GM21390 (cell line): ENCODE results near the gene RPA3.
A peak's percentile ranks its signal among the peaks of the same experiment; 100 is the strongest.

Experiments used
- ATAC-seq: cut with Tn5 transposase; IDR thresholded peaks from one replicate; pipeline ENCODE4 v1.9.1; 2021; ENCODE audit not compliant: unreplicated experiment

RPA3 gene

GRCh38 chr7:7718492-7718891, at the start of gene RPA3:
RPA3 (minus strand) TSS chr7:7718607; CDS start chr7:7640418, 78,189 bp downstream.
- ATAC-seq = no peak

DNA sequence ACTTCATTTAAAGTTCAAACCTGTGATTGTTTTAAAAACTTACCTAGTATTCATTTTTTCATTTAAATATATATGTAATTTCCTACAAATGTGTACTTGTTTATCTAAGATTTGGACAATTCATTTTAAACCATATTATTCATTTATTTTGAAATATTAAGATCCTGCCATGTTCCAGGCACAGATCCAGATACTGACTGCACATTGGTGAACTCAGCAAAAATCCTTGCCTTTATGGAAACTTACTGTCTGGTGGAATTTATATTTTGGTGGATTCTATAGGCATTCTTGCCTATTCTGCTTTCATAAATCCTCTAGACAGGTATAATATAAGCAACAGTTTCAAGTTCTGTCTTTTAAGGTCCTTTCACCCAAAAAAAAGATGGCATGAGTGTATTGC, 48.3 kb upstream of the RPA3 start:
- ATAC-seq = no peak

DNA sequence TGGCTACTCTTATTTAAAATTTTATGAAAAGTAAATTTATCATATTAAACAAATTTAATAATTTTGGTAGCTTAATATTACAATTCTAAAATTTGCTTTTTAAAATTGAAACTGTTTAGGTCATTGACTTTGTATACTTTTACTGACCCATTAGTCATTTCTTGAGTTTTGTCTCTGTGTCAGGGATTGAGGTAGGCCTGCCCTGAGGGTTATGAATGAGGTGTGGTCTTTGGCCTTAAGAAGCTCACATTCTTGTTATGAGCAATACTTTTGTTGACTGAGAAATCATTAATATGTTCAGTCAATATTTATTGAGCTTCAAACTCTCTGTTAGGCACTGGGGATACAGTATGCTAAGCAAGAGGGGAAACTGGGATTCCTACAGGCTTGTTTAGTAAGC, 47.0 kb upstream of the RPA3 start:
- peak; percentile 64 for ATAC-seq

GRCh38 chr7:7764520-7765396, 46.4 kb upstream of the RPA3 start:
- ATAC-seq = no peak

GRCh38 chr7:7761974-7762779, 43.8 kb upstream of the RPA3 start:
- peak; percentile 63 for ATAC-seq

GRCh38 chr7:7761340-7761973, 43.0 kb upstream of the RPA3 start:
- ATAC-seq = no peak

DNA sequence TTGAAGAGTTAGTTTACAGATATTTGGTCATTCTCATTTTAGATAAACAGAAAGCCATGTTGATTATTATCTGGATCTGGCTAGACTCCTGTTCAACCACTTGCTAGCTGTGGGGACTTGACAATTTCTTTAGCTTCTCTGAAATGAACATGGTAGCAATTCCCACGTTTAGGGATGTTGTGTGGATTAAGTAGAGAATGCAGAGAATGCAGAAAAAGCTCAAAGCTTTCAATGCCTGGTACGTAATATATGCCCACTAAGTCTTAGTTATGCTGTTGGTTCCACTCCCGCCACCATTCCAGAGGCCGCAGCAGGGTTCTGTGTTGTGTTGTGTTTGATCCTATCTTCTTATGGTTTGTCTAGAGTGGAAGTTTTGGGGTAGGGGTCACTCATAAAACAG, 39.2 kb upstream of the RPA3 start:
- ATAC-seq = no peak

DNA sequence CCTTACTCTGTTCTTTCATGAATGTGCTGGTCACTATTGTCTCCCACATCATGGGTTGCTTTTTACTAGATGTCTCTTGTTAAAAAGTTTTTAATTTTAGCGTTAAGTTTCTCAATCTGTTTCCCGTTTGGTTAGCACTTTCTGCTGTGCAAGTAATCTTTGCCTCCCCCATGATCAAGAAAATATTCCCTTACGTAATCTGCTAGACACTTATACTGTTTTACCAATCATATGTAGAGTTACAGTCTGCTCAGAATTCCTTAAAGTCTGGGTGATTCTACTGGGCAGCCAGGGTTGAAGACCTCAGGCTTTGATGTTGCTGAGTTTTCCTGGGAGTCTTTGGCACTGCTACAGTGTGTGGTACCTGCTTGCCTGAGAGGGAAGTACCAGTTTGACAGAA, 38.2 kb upstream of the RPA3 start:
- ATAC-seq = no peak

GRCh38 chr7:7751243-7752092, 33.1 kb upstream of the RPA3 start:
- ATAC-seq = no peak

GRCh38 chr7:7750571-7751242, 32.3 kb upstream of the RPA3 start:
- no peak for ATAC-seq

DNA sequence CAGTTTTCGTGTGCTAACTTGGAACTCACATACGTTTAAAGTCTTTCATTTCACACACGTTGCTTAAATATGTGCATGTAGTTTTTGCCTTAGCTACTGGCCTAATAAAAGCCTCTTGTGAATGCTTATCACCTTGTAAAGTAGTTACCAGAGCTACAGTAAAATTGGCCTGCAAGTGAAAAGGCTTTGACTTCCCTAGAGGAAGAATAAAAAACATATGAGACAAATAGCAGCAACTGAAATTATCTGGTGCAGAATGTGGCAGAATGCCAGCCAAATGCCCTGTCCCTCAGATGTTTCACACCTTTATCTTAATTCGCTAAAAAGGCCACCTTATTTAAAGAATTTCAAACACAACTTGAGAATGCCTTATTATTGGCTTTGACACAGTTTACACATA, 28.1 kb upstream of the RPA3 start:
- ATAC-seq = no peak

DNA sequence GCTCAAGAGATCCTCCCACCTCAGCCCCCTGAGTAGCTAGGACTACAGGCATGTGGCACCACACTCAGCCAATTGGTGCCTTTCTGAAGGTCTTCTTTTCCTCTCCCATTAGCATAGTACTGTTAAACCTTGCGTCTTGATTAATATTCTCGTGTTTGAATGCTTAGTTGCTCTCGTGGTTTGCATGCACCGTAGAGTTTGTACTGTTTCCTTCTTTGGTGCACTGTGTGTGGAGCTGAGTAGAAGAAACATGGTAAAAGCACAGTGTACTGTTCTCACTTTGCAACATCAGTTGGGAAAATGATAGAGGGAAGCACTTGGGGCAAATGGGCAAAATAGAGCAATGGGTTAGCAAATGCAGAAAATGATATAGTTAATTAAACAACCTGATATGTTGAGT, 27.6 kb upstream of the RPA3 start:
- ATAC-seq = no peak

DNA sequence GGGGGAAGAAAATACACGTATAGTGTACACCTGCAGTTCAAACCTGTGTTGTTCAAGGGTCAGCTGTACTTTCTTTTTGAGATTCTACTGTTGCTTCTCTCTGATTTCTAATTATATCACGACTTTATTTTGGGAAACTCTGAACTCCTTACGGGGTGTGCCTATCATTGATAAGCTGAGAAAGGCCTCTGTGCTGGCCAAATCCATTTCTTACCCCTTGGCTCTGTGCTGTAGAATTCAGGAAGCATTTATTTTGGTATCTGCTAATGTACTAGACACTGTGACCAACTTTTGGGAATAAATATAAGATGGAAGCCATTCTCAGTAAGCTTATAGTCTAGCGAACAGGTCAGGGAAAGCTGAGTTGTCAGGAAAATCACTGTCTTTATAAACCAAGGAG, 26.9 kb upstream of the RPA3 start:
- no peak for ATAC-seq

DNA sequence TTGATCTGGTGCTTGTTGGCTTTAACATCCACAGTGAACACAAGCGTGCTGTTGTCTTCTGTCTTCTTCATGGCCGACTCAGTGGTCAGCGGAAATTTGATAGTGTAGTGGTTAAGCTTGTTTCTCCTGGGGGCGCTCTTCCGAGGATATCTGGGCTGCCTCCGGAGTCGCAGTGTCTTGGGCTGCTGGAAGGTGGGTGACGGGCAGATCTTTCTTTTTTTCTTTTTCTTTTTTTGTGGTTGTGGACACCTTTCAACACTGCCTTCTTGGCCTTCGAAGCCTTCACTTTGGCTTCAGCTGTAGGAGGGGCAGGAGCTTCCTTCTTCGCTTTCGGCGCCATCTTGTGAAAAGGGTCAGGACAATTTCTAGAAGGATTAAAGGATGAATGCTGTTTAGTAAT, 23.8 kb upstream of the RPA3 start:
- ATAC-seq = no peak

GRCh38 chr7:7740037-7740355, 21.6 kb upstream of the RPA3 start:
- ATAC-seq = no peak

DNA sequence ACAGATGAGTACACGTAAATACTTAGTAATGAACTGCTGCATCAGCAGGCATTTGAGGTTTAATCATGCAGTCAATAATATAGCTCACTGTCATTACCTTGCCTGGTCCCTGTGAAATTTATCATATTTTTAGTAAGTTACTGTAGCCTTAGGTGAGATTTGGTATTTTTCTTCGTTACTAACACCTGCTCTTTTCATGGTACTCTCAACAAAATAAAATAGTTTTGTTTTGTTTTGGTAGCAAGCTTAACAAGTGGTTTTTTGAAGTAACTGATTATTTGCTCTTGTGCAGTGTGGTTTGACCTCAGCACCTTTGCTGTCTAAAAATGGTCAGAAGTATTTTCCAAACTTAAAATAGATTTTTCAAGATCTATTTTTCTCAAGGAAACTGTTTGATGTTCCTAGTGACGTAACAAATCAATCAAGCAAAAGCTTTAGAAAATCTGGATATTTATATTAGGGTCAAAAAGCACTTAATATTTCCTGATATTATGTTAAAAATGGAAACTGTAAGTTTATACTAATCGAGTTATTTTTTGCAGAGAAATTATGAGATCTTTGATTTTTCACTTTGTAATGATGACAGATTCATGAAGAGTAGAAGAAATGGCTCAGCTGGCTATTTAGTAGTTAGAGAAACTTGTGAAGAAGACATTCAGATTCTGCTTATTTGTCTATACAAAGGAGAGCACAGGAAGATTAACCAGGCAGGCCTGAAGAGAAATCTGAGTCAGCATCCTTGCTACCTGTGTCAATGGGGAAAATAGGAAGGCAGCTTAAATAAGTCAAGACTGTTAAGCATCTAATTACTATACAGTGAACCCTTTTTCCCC, 21.0 kb upstream of the RPA3 start:
- no peak for ATAC-seq

DNA sequence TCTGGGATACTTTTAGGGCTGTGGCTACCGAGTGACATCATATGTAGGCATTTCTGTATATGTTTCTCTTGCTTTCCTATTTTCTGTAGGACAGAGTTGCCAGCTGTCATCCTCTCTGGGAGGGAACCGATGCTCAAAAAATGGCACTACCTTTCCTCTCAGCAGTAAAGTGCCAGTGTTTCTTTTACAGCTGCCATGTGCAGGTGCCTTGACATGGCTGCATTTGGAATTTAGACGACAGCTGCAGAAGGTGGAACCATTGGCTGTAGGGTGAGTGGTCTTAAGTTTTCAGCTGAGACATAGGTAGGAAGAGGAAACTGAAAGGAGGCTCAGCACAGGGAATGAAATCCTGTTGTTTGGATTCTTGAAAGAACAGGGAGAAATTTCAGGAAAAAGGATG, 20.2 kb upstream of the RPA3 start:
- ATAC-seq = no peak

DNA sequence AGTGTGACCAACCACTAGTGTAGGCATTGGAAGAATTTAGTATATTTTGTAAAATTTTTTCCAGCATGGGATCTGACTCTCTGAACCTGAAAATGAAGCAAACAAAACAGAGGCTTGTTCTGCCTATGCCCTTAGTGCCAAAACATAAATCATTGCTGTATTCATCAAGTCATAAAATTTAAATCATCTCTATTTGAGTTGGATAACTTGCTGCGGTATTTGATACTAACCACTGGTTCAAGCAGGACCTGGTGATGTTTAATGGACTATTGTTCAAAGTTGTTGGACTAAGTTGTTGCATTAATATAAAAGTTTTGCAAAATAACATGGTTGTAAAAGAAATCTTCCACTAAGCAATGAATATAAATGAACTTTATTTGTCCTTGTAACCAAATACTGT, 19.8 kb upstream of the RPA3 start:
- no peak for ATAC-seq

- no peak for ATAC-seq
Observed at GRCh38 chr7:7737674-7738073, 19.3 kb upstream of the RPA3 start.

DNA sequence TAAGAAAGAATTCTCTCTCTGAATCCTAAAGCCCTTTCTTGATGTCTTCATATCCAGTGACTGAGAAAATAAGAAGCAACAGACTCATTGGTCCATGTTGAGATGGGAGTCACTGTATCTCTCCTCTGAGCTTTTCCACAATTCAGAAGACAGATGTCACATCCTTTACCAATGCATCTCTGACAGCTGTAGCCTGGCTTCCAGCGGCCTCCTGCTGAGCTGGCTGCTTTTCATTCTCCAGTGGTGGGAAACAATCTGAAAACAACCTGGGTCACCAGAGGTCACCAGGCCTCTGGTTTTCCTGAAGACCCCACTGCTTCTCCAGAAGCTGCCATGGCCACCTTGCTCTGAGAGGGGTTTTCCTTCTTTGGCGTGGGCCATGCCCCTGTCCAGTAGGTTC, 18.3 kb upstream of the RPA3 start:
- ATAC-seq = no peak
